H9 (cell line): ENCODE results near the gene ARHGAP45. TPM values are rescaled to one million over a fixed set of nuclear protein-coding genes. Genes with fewer than 3 reads are reported as not detected.

ENCODE experiments used
- DNase-seq: peaks from one replicate; pipeline ENCODE4 v3.0.0-alpha.2; 2017
- H2AFZ ChIP-seq: one replicate; pipeline ENCODE4 v1.6.1; 2013; ENCODE audit warnings: mild to moderate bottlenecking, low read length, control low read depth, moderate library complexity
- H2AK5ac ChIP-seq: 2 replicates; pipeline ENCODE4 v1.6.1; 2013; ENCODE audit warnings: low read length, control low read depth, mixed read lengths; ENCODE audit not compliant: insufficient read length
- H2BK120ac ChIP-seq: one replicate; pipeline ENCODE4 v1.6.1; 2013; ENCODE audit warnings: low read depth, mild to moderate bottlenecking, low read length, control low read depth, inconsistent platforms; ENCODE audit not compliant: poor library complexity, severe bottlenecking
- H2BK12ac ChIP-seq: 2 replicates; pipeline ENCODE4 v1.6.1; 2013; ENCODE audit warnings: low read length, control low read depth, mixed read lengths, low read depth; ENCODE audit not compliant: insufficient read length
- H2BK15ac ChIP-seq: 2 replicates; pipeline ENCODE4 v1.6.1; 2013; ENCODE audit warnings: low read depth, low read length, control low read depth
- H2BK20ac ChIP-seq: one replicate; pipeline ENCODE4 v1.6.1; 2013; ENCODE audit warnings: low read depth, mild to moderate bottlenecking, low read length, control low read depth, inconsistent platforms; ENCODE audit not compliant: poor library complexity, severe bottlenecking
- H2BK5ac ChIP-seq: 2 replicates; pipeline ENCODE4 v1.6.1; 2013; ENCODE audit warnings: low read length, control low read depth, mixed read lengths; ENCODE audit not compliant: insufficient read length
- H3K14ac ChIP-seq: 2 replicates; pipeline ENCODE4 v1.6.1; 2013; ENCODE audit warnings: low read length, control low read depth; ENCODE audit not compliant: insufficient read depth
- H3K18ac ChIP-seq: 2 replicates; pipeline ENCODE4 v1.6.1; 2013; ENCODE audit warnings: low read depth, mild to moderate bottlenecking, mixed read lengths, low read length, control low read depth; ENCODE audit not compliant: insufficient read length
- H3K23ac ChIP-seq: 2 replicates; pipeline ENCODE4 v1.6.1; 2013; ENCODE audit warnings: low read length, control low read depth, mixed read lengths, low read depth; ENCODE audit not compliant: insufficient read length
- H3K23me2 ChIP-seq: 2 replicates; pipeline ENCODE4 v1.6.1; 2013; ENCODE audit warnings: low read depth, mild to moderate bottlenecking, mixed read lengths, low read length, control low read depth; ENCODE audit not compliant: insufficient read length, poor library complexity, severe bottlenecking
- H3K27ac ChIP-seq: 2 replicates; pipeline ENCODE4 v1.5.1; 2013; ENCODE audit warnings: low read length, control low read depth, mixed read lengths, low read depth; ENCODE audit not compliant: insufficient read length
- H3K27me3 ChIP-seq: 2 replicates; pipeline ENCODE4 v1.6.1; 2013; ENCODE audit warnings: low read length, control low read depth, inconsistent platforms; ENCODE audit not compliant: insufficient read depth
- H3K4ac ChIP-seq: 2 replicates; pipeline ENCODE4 v1.6.1; 2013; ENCODE audit warnings: low read depth, mild to moderate bottlenecking, control low read depth, inconsistent platforms, low read length, moderate library complexity
- H3K4me1 ChIP-seq: 2 replicates; pipeline ENCODE4 v1.6.1; 2013; ENCODE audit warnings: low read length, control low read depth, inconsistent platforms; ENCODE audit not compliant: insufficient read depth
- H3K4me2 ChIP-seq: 2 replicates; pipeline ENCODE4 v1.6.1; 2013; ENCODE audit warnings: low read length, control low read depth, mixed read lengths; ENCODE audit not compliant: insufficient read length, insufficient read depth
- H3K56ac ChIP-seq: 2 replicates; pipeline ENCODE4 v1.6.1; 2013; ENCODE audit warnings: low read depth, mild to moderate bottlenecking, mixed read lengths, low read length, control low read depth; ENCODE audit not compliant: insufficient read length
- H3K79me1 ChIP-seq: 2 replicates; pipeline ENCODE4 v1.6.1; 2013; ENCODE audit warnings: low read depth, mild to moderate bottlenecking, moderate library complexity, low read length, control low read depth, inconsistent platforms; ENCODE audit not compliant: insufficient read depth, poor library complexity, severe bottlenecking
- H3K79me2 ChIP-seq: 2 replicates; pipeline ENCODE4 v1.6.1; 2013; ENCODE audit warnings: low read length, control low read depth, inconsistent platforms; ENCODE audit not compliant: insufficient read depth
- H3K9ac ChIP-seq: 2 replicates; pipeline ENCODE4 v1.6.1; 2013; ENCODE audit warnings: low read length, control low read depth, mixed read lengths; ENCODE audit not compliant: insufficient read length; ENCODE audit errors: extremely low read depth
- H3K9me3 ChIP-seq: one replicate; pipeline ENCODE4 v1.6.1; 2013; ENCODE audit warnings: low read depth, low read length, inconsistent platforms; ENCODE audit not compliant: control insufficient read depth
- H3T11ph ChIP-seq: one replicate; pipeline ENCODE4 v1.6.1; 2013; ENCODE audit warnings: mild to moderate bottlenecking, low read length, control low read depth, inconsistent platforms
- H4K20me1 ChIP-seq: one replicate; pipeline ENCODE4 v1.6.1; 2013; ENCODE audit not compliant: control insufficient read depth, insufficient read length, insufficient read depth
- H4K5ac ChIP-seq: 2 replicates; pipeline ENCODE4 v1.6.1; 2013; ENCODE audit warnings: low read depth, mild to moderate bottlenecking, mixed read lengths, low read length, control low read depth; ENCODE audit not compliant: insufficient read length
- H4K8ac ChIP-seq: replicated peaks from 2 replicates; pipeline ENCODE4 v1.6.1; 2013; ENCODE audit warnings: low read length, control low read depth, mixed read lengths, low read depth; ENCODE audit not compliant: insufficient read length
- H4K91ac ChIP-seq: 2 replicates; pipeline ENCODE4 v1.6.1; 2013; ENCODE audit warnings: low read depth, mild to moderate bottlenecking, moderate library complexity, mixed read lengths, low read length, control low read depth; ENCODE audit not compliant: insufficient read length
- H3K27ac Mint-ChIP-seq, 3 experiments: 2 replicates in 2 of 3; 3 replicates in 1 of 3; pipeline ENCODE4 v1.8.0; 2020 to 2021; ENCODE audit warnings: mixed read lengths in 3 of 3, mild to moderate bottlenecking in 1 of 3, moderate library complexity in 1 of 3
- H3K27me3 Mint-ChIP-seq: 2 replicates; pipeline ENCODE4 v1.8.0; 2021; ENCODE audit warnings: low read depth, mild to moderate bottlenecking, moderate library complexity, mixed read lengths
- H3K36me3 Mint-ChIP-seq, 3 experiments: 2 replicates in 2 of 3; 3 replicates in 1 of 3; pipeline ENCODE4 v1.8.0; 2020 to 2021; ENCODE audit warnings: low read depth in 3 of 3, mixed read lengths in 3 of 3; ENCODE audit not compliant: insufficient read depth in 1 of 3
- H3K4me1 Mint-ChIP-seq, 2 experiments: 2 replicates each; pipeline ENCODE4 v1.8.0; 2020; ENCODE audit warnings: mixed read lengths in 2 of 2
- H3K4me3 Mint-ChIP-seq, 2 experiments: 2 replicates in 1 of 2; 3 replicates in 1 of 2; pipeline ENCODE4 v1.8.0; 2020 to 2021; ENCODE audit warnings: mild to moderate bottlenecking in 2 of 2, mixed read lengths in 2 of 2, moderate library complexity in 1 of 2
- H3K9me3 Mint-ChIP-seq, 2 experiments: 2 replicates in 1 of 2; 3 replicates in 1 of 2; pipeline ENCODE4 v1.8.0; 2020; ENCODE audit warnings: mild to moderate bottlenecking in 2 of 2, mixed read lengths in 2 of 2, moderate library complexity in 1 of 2
- CTCF ChIP-seq: fragments of 200-600 bp; sonication (generic); conservative IDR thresholded peaks from 3 replicates; pipeline ENCODE4 v1.8.0; 2021; ENCODE audit warnings: antibody characterized with exemption, mild to moderate bottlenecking
- WGBS: extraction: QIAGEN DNeasy Blood & Tissue Kit; methylation state at CpG from one replicate; pipeline ENCODE4 v1.1.7; 2013; ENCODE audit warnings: missing lambda C conversion rate, low lambda C conversion rate, mixed read lengths; ENCODE audit not compliant: insufficient read length; ENCODE audit errors: extremely low coverage; 5-methylcytosine and 5-hydroxymethylcytosine counted together
- total RNA-seq: library from RNA; stranded (reverse); gene quantifications from 2 replicates; pipeline ENCODE4 v1.2.1, GENCODE V29; 2021

ARHGAP45 gene
- total RNA-seq, 1 experiment from 2014 or later = 39.8 TPM

- Histone ChIP-seq H4K91ac (no peak overlapping the region), H3K18ac (no peak overlapping the region), H3K23me2 (no peaks in the 10 kb centered on the region), H3K23ac (no peak overlapping the region), H3K4ac (no peak overlapping the region), H2BK15ac (no peak overlapping the region), H3T11ph (no peak overlapping the region), H2BK12ac (no peak overlapping the region), H2AFZ (no peak overlapping the region), H4K20me1 (no peaks in the 10 kb centered on the region), H4K5ac (no peak overlapping the region), H3K56ac (no peak overlapping the region), H3K14ac (no peak overlapping the region), H3K79me2 (no peaks in the 10 kb centered on the region; the same call in 1 of the 2 replicates), H4K8ac (no peak overlapping the region), H2BK20ac (no peak overlapping the region), H3K4me1 (no peaks in the 10 kb centered on the region; the same call in 1 of the 2 replicates), H3K27me3 (no peaks in the 10 kb centered on the region), H3K27ac (no peak overlapping the region), H2BK120ac (no peak overlapping the region), H3K4me2 (no peak overlapping the region), H2BK5ac (no peak overlapping the region), H2AK5ac (no peak overlapping the region), H3K9me3 (no peaks in the 10 kb centered on the region), H3K9ac (no peak overlapping the region), H3K79me1 (no peaks in the 10 kb centered on the region)
- TF ChIP-seq CTCF = no peak
- H3K9me3 Mint-ChIP-seq = no peaks in the 10 kb centered on the region
- WGBS = no CpG with 5 or more reads among the region's 17 CpGs
- H3K27me3 Mint-ChIP-seq = no peaks in the 10 kb centered on the region
- H3K27ac Mint-ChIP-seq = no peak overlapping the region
- no peak overlapping the region for H3K4me3 Mint-ChIP-seq
- peaks cover 2 to 4% of the 10 kb centered on the region in 2 experiments; a peak in 1 of 4 replicates for H3K4me1 Mint-ChIP-seq
- no peak for DNase-seq
- peaks cover 0 to 18% (median 17%) of the 10 kb centered on the region in 3 experiments; a peak in 4 of 7 replicates for H3K36me3 Mint-ChIP-seq
Measured at GRCh38 chr19:1128106-1128505, 61.1 kb downstream of the ARHGAP45 start.
